Duodenal mucosa (tissue), 2 donors: Measurements from ENCODE around the gene JAG1.

Experiments used
- H3K27ac ChIP-seq: one replicate; pipeline ENCODE4 v1.7.0; 2013; ENCODE audit warnings: low read depth, low read length
- H3K27me3 ChIP-seq, 2 donors: one replicate each; pipeline ENCODE4 v1.7.0; 2013; ENCODE audit warnings: low read length in 2 of 2, control low read depth in 1 of 2; ENCODE audit not compliant: insufficient read depth in 2 of 2, control insufficient read depth in 1 of 2
- H3K36me3 ChIP-seq, 2 donors: one replicate each; pipeline ENCODE4 v1.7.0; 2013; ENCODE audit warnings: low read length in 2 of 2, control low read depth in 1 of 2; ENCODE audit not compliant: insufficient read depth in 2 of 2, control insufficient read depth in 1 of 2
- H3K4me1 ChIP-seq, 2 donors: one replicate each; pipeline ENCODE4 v1.7.0; 2013; ENCODE audit warnings: low read length in 2 of 2, control low read depth in 1 of 2; ENCODE audit not compliant: insufficient read depth in 2 of 2, control insufficient read depth in 1 of 2
- H3K4me3 ChIP-seq, 2 donors: one replicate each; pipeline ENCODE4 v1.7.0; 2013; ENCODE audit warnings: low read length in 2 of 2, low read depth in 1 of 2
- H3K9ac ChIP-seq, 2 donors: one replicate each; pipeline ENCODE4 v1.7.0; 2013; ENCODE audit warnings: low read length in 2 of 2, low read depth in 1 of 2
- H3K9me3 ChIP-seq, 2 donors: one replicate each; pipeline ENCODE4 v1.7.0; 2013; ENCODE audit warnings: low read length in 2 of 2, control low read depth in 1 of 2; ENCODE audit not compliant: control insufficient read depth in 1 of 2

JAG1 gene

GRCh38 chr20:10604865-10605440 lies 68.8 kb downstream of the JAG1 start:
- no peaks in the 10 kb centered on the region for H3K9me3 ChIP-seq
- H3K36me3 ChIP-seq, result peaks cover 0 to 5% of the 10 kb centered on the region in 2 donors
- no peaks in the 10 kb centered on the region for H3K27me3 ChIP-seq
- H3K4me1 ChIP-seq, result no peaks in the 10 kb centered on the region
- no peak overlapping the region for H3K4me3 ChIP-seq
- no peak overlapping the region for H3K27ac ChIP-seq
- no peak overlapping the region for H3K9ac ChIP-seq

- H3K27ac ChIP-seq, result peak overlapping the region; percentile 3
- H3K9ac ChIP-seq, result no peak overlapping the region
- no peaks in the 10 kb centered on the region for H3K4me1 ChIP-seq
- H3K27me3 ChIP-seq, result no peaks in the 10 kb centered on the region
- H3K4me3 ChIP-seq, result no peak overlapping the region
- no peaks in the 10 kb centered on the region for H3K9me3 ChIP-seq
- peaks cover 0 to 5% of the 10 kb centered on the region in 2 donors for H3K36me3 ChIP-seq
Measured at GRCh38 chr20:10603971-10604864, 69.6 kb downstream of the JAG1 start.

- no peak overlapping the region for H3K27ac ChIP-seq
Measured at GRCh38 chr20:10603378-10603777, 70.4 kb downstream of the JAG1 start.

GRCh38 chr20:10602221-10602871 lies 71.5 kb downstream of the JAG1 start:
- H3K9me3 ChIP-seq, result no peaks in the 10 kb centered on the region

More at GRCh38 chr20:10603378-10603777, 70.4 kb downstream of the JAG1 start:
- Histone ChIP-seq H3K36me3 (peaks cover 0 to 5% of the 10 kb centered on the region in 2 donors), H3K4me1 (no peaks in the 10 kb centered on the region), H3K4me3 (no peak overlapping the region), H3K9me3 (no peaks in the 10 kb centered on the region), H3K9ac (no peak overlapping the region), H3K27me3 (no peaks in the 10 kb centered on the region)

DNA sequence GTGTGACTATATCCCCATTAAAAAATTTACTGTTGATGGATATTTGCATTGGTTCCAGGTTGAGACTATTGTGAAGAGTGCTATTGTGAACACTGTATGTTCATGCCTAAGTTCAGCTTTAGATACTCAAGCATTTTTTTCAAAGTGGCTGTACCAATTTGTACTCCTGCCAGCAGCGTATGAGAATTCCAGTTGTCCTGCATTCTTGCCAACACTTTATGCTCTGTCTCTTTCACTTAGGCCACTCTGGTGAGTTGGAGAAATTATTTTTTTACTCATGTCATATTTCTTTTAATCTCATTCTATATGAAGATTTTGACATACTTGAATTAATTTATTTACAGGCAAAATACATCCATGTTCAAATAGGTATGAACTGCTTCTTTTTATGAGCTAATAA lies 76.2 kb downstream of the JAG1 start:
- H3K9me3 ChIP-seq, result no peaks in the 10 kb centered on the region
- no peak overlapping the region for H3K4me3 ChIP-seq
- H3K9ac ChIP-seq, result no peak overlapping the region
- no peaks in the 10 kb centered on the region for H3K27me3 ChIP-seq
- no peak overlapping the region for H3K27ac ChIP-seq
- H3K4me1 ChIP-seq, result no peaks in the 10 kb centered on the region
- no peaks in the 10 kb centered on the region for H3K36me3 ChIP-seq

More at GRCh38 chr20:10602221-10602871, 71.5 kb downstream of the JAG1 start:
- no peak overlapping the region for H3K27ac ChIP-seq
- no peak overlapping the region for H3K4me3 ChIP-seq
- no peaks in the 10 kb centered on the region for H3K27me3 ChIP-seq
- H3K4me1 ChIP-seq, result no peaks in the 10 kb centered on the region
- peaks cover 0 to 5% of the 10 kb centered on the region in 2 donors for H3K36me3 ChIP-seq
- no peak overlapping the region for H3K9ac ChIP-seq

DNA sequence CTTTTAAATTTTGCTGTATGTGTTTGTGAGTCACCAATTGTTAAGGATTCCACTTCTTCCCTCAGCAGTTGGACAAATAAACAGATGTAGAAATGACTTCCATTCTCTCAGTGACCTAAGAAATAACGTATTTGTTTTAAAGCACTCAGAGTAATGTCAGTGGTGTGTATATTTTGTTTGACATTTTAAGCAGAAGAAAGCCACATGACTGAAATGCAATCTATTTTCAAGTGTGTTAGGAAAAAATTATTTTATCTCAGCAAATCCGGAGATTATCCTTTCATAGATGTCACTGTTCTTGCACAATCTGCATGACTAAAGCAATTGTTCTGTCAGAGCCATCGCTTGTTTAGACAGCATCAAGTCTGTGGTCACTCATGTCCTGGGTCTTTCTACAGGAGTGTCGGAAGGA lies 77.1 kb downstream of the JAG1 start:
- H3K9me3 ChIP-seq, result no peaks in the 10 kb centered on the region
- H3K27me3 ChIP-seq, result no peaks in the 10 kb centered on the region
- no peaks in the 10 kb centered on the region for H3K36me3 ChIP-seq
- H3K9ac ChIP-seq, result no peak overlapping the region
- no peak overlapping the region for H3K4me3 ChIP-seq
- no peaks in the 10 kb centered on the region for H3K4me1 ChIP-seq
- H3K27ac ChIP-seq, result no peak overlapping the region

DNA sequence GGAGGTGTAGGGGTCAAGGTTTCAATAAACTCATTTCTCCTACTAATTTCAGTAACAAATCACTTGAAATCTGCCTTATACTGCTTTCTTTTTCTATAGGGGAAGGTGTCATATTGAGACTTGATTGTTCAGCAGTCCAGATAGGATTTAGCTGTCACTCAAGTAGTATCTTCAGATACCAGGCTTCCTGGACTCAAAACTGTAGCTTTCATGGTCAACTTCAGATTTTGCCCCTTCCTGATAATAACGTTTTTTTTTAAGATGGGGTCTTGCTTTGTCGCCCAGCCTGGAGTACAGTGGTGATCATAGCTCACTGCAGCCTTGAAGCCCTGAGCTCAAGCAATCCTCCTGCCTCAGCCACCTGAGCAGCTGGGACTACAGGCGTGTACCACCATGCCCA lies 77.8 kb downstream of the JAG1 start:
- H3K9ac ChIP-seq, result no peak overlapping the region

GRCh38 chr20:10595266-10595665 lies 78.5 kb downstream of the JAG1 start:
- Histone ChIP-seq H3K27ac (no peak overlapping the region), H3K27me3 (no peaks in the 10 kb centered on the region), H3K4me1 (no peaks in the 10 kb centered on the region), H3K9me3 (no peaks in the 10 kb centered on the region), H3K9ac (no peak overlapping the region), H3K4me3 (no peak overlapping the region), H3K36me3 (no peaks in the 10 kb centered on the region)

More for the DNA sequence above, 77.8 kb downstream of the JAG1 start:
- no peaks in the 10 kb centered on the region for H3K4me1 ChIP-seq
- H3K36me3 ChIP-seq, result no peaks in the 10 kb centered on the region
- no peak overlapping the region for H3K4me3 ChIP-seq
- no peak overlapping the region for H3K27ac ChIP-seq
- H3K27me3 ChIP-seq, result no peaks in the 10 kb centered on the region
- no peaks in the 10 kb centered on the region for H3K9me3 ChIP-seq

DNA sequence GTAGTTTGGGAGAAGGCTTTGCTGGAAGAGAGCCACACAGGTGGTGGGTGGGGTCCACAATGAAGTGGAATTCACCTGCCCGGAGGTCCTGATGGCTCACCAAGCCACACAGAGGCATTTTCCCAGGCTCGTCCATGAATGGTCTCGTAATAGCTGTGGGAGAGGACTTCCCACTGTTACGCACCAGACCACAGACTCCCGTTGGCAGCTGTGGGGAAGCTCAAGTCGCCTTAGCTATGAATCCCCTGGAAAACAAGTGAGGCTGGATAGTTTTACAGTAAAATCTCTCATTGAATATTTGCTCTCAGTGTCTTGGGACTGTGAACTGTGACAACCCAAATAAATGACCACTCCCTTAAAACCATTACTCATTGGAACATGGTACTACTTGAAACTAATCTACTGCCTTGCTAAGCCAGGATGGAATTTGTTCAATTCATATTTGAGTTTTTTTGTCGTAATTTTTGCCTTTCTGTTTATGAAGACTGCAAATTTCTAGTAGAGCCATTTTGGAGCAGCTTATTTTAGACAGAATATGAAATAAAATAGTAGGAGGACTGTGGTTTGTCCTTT lies 79.4 kb downstream of the JAG1 start:
- Histone ChIP-seq H3K27me3 (no peaks in the 10 kb centered on the region), H3K27ac (no peak overlapping the region), H3K4me3 (no peak overlapping the region), H3K9ac (no peak overlapping the region), H3K9me3 (no peaks in the 10 kb centered on the region), H3K4me1 (no peaks in the 10 kb centered on the region), H3K36me3 (no peaks in the 10 kb centered on the region)
